Measurements from ENCODE around the gene RPL41. TPM values are rescaled to one million over a fixed set of nuclear protein-coding genes. Genes with fewer than 3 reads are reported as not detected.
A peak's percentile ranks its signal among the peaks of the same experiment; 100 is the strongest.

The RPL41 gene
- total RNA-seq, 1 donor from 2014 or later = 3,805 TPM

DNA sequence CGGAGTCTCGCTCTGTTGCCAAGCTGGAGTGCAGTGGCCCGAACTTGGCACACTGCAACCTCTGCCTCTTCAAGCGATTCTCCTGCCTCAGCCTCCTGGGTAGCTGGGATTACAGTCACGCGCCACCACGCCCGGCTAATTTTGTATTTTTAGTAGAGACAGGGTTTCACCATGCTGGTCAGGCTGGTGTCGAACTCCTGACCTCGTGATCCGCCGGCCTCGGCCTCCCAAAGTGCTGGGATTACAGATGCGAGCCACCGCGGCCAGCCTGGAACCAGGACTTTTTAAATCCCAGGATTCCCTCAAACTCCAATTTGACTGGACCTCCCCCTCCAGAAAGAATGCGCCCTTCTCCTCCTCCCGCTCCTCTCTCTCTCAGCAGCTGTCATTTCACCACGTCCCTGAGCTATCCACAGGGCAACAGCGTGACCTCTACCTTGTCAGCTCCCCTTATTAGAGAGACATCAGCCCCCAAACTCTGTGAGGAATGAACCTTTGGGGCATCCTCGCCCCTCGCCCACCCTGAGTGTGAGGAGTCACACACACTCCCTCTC is 13.6 kb downstream of the RPL41 start:
- H3K4me1 ChIP-seq = peaks cover 18% of the 10 kb centered on the region
- no peaks in the 10 kb centered on the region for H3K27me3 ChIP-seq
- H3K4me1 Mint-ChIP-seq = peaks cover 35% of the 10 kb centered on the region
- H3K36me3 Mint-ChIP-seq = peaks cover 39% of the 10 kb centered on the region
- no peak for DNase-seq (ENCODE audit: low spot score)
- peak overlapping the region; percentile 96 for H3K4me2 ChIP-seq
- no peak overlapping the region for H2AFZ ChIP-seq (replicated peaks)
- H3K4me3 Mint-ChIP-seq = peak overlapping the region; percentile 99
- H3K9ac ChIP-seq = peak overlapping the region; percentile 67
- H3K27ac ChIP-seq = no peak overlapping the region
- H3K27me3 Mint-ChIP-seq (ENCODE audit: insufficient read depth, low read depth) = peaks cover 14% of the 10 kb centered on the region
- H3K79me2 ChIP-seq (ENCODE audit: low read depth) = peaks cover 33% of the 10 kb centered on the region
- H3K36me3 ChIP-seq = peaks cover 8% of the 10 kb centered on the region
- H3K9me3 ChIP-seq (ENCODE audit: low read depth) = no peaks in the 10 kb centered on the region
- TF ChIP-seq, protein P1, sequence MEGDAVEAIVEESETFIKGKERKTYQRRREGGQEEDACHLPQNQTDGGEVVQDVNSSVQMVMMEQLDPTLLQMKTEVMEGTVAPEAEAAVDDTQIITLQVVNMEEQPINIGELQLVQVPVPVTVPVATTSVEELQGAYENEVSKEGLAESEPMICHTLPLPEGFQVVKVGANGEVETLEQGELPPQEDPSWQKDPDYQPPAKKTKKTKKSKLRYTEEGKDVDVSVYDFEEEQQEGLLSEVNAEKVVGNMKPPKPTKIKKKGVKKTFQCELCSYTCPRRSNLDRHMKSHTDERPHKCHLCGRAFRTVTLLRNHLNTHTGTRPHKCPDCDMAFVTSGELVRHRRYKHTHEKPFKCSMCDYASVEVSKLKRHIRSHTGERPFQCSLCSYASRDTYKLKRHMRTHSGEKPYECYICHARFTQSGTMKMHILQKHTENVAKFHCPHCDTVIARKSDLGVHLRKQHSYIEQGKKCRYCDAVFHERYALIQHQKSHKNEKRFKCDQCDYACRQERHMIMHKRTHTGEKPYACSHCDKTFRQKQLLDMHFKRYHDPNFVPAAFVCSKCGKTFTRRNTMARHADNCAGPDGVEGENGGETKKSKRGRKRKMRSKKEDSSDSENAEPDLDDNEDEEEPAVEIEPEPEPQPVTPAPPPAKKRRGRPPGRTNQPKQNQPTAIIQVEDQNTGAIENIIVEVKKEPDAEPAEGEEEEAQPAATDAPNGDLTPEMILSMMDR (IDR thresholded peaks at IDR 0.05) = no peak
- TF ChIP-seq EZH2 (IDR thresholded peaks at IDR 0.05) (no peak), EZH2phosphoT487 (IDR thresholded peaks at IDR 0.05) (no peak)
- H3K9me3 Mint-ChIP-seq = no peaks in the 10 kb centered on the region
- H3F3A ChIP-seq (ENCODE audit: low read depth) = peaks cover 32% of the 10 kb centered on the region
- peak overlapping the region; percentile 88 for H3K4me3 ChIP-seq
- H3K27ac Mint-ChIP-seq = peak overlapping the region; percentile 34
- H4K20me1 ChIP-seq (ENCODE audit: low read depth) = peaks cover 16% of the 10 kb centered on the region

DNA sequence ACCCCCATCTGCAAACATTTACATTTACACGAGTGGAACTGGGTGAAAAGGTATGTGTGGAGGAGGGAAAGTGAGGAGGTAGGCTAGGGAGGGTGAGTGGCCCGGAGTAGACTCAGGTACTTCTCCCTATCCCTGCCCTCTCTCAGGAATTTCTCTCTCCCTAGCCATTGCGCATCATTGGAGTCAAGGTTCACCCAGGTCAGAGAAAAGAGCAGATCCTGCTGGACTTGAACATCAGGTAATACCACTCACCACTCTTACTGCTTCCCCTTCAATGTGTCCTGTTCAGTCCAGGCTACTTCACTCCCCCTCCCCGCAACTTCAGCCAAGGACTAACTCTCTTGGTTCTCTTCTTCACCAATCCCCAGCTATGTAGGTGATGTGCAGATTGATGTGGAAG is 14.4 kb downstream of the RPL41 start:
- Mint-ChIP-seq H3K4me3 (peak overlapping the region; percentile 99), H3K4me1 (peaks cover 35% of the 10 kb centered on the region), H3K27me3 (ENCODE audit: insufficient read depth, low read depth) (peaks cover 14% of the 10 kb centered on the region), H3K36me3 (peaks cover 39% of the 10 kb centered on the region), H3K9me3 (no peaks in the 10 kb centered on the region), H3K27ac (no peak overlapping the region)
- Histone ChIP-seq H3K79me2 (ENCODE audit: low read depth) (peaks cover 33% of the 10 kb centered on the region), H3K36me3 (peaks cover 8% of the 10 kb centered on the region), H3K4me2 (no peak overlapping the region), H3K9ac (no peak overlapping the region), H3K27me3 (no peaks in the 10 kb centered on the region), H4K20me1 (ENCODE audit: low read depth) (peaks cover 16% of the 10 kb centered on the region), H3K27ac (no peak overlapping the region), H3K9me3 (ENCODE audit: low read depth) (no peaks in the 10 kb centered on the region), H3K4me1 (peaks cover 18% of the 10 kb centered on the region), H3F3A (ENCODE audit: low read depth) (peaks cover 23% of the 10 kb centered on the region), H3K4me3 (no peak overlapping the region), H2AFZ (replicated peaks) (no peak overlapping the region)
- no peak for TF ChIP-seq EZH2 (IDR thresholded peaks at IDR 0.05)
- TF ChIP-seq, protein P1 (IDR thresholded peaks at IDR 0.05) = no peak
- no peak for TF ChIP-seq EZH2phosphoT487 (IDR thresholded peaks at IDR 0.05)
- no peak for DNase-seq (ENCODE audit: low spot score)

DNA sequence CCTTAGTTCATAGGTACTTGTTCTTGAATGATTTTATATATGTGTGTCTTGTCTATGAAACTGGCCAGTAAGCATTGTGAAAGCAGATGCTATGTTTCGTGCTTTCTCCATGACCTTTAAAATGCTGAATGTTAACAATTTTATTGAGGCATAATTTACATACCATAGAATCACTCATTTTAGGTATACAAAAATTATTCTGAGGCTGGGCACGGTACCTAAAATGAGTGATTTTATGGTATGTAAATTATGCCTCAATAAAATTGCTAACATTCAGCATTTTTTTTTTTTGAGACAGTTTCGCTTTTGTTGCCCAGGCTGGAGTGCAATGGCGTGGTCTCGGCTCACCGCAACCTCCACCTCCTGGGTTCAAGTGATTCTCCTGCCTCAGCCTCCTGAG is 18.5 kb downstream of the RPL41 start:
- H3K27ac ChIP-seq = no peak overlapping the region
- Mint-ChIP-seq H3K36me3 (peaks cover 64% of the 10 kb centered on the region), H3K4me1 (peaks cover 12% of the 10 kb centered on the region), H3K4me3 (no peak overlapping the region), H3K9me3 (no peaks in the 10 kb centered on the region), H3K27me3 (ENCODE audit: insufficient read depth, low read depth) (peaks cover 18% of the 10 kb centered on the region), H3K27ac (no peak overlapping the region)
- H3K4me1 ChIP-seq = peaks cover 1% of the 10 kb centered on the region
- no peak overlapping the region for H3K4me3 ChIP-seq
- TF ChIP-seq, protein P1 (IDR thresholded peaks at IDR 0.05) = no peak
- TF ChIP-seq EZH2phosphoT487 (IDR thresholded peaks at IDR 0.05) = no peak
- no peak for TF ChIP-seq EZH2 (IDR thresholded peaks at IDR 0.05)
- no peak for DNase-seq (ENCODE audit: low spot score)
- H3K36me3 ChIP-seq = peaks cover 11% of the 10 kb centered on the region
- peaks cover 13% of the 10 kb centered on the region for H3K79me2 ChIP-seq (ENCODE audit: low read depth)
- no peak overlapping the region for H2AFZ ChIP-seq (replicated peaks)
- H3K9me3 ChIP-seq (ENCODE audit: low read depth) = no peaks in the 10 kb centered on the region
- H3K4me2 ChIP-seq = no peak overlapping the region
- H3K27me3 ChIP-seq = no peaks in the 10 kb centered on the region
- H4K20me1 ChIP-seq (ENCODE audit: low read depth) = peaks cover 8% of the 10 kb centered on the region
- no peak overlapping the region for H3K9ac ChIP-seq
- H3F3A ChIP-seq (ENCODE audit: low read depth) = no peaks in the 10 kb centered on the region

Data from neural progenitor cell (in vitro differentiated cells).